ENCODE measurements around the gene PHYH. TPM values are rescaled to one million over a fixed set of nuclear protein-coding genes. Genes with fewer than 3 reads are reported as not detected.
"Not testable (repeated sequence)": the region's sequence is repeated elsewhere in the genome, so short reads cannot be mapped to it uniquely, and the experiment has no call there.

Gene PHYH
- total and polyA plus RNA-seq, 2 of the 4 experiments (the other 2 are of a cell fraction), result 10.9 to 13.4 TPM

DNA sequence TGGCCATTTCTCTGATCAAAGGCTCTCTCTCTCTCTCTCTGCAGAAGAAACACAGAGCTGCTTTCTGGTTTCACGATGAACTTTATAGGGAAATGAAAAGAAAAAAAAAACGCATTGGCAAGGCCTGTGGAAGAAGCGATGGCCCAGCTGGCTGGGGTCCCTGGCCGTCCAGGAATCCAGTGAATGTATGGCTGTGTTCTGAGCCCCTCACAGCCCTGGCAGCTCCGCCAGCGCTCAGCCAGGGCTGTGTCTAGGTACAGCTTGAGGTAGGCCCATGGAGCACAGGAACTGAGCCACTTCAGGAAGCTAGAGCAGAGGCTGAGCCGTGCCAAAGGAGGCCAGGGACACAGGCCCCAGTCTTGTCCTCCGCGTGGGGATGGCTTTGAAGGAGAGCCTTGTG, 52.6 kb downstream of the PHYH start:
- H3K9ac ChIP-seq (ENCODE audit: low read depth, low read length), result no peak overlapping the region
- no peak overlapping the region for H2AFZ ChIP-seq (replicated peaks; ENCODE audit: low read length, poor library complexity)
- no peak overlapping the region for H4K8ac ChIP-seq (ENCODE audit: low read depth in 2 of 2, low read length in 2 of 2)
- no peak overlapping the region for H3K56ac ChIP-seq (ENCODE audit: extremely low read depth, insufficient read depth, low read length)
- BruUV-seq (replicated peaks), result no TSS peak
- peaks cover 6% of the 10 kb centered on the region for H3K27me3 ChIP-seq (ENCODE audit: control insufficient read depth, insufficient read depth, low read length)
- H2BK120ac ChIP-seq (ENCODE audit: low read depth, low read length), result no peak overlapping the region
- H4K5ac ChIP-seq (ENCODE audit: low read depth, low read length), result no peak overlapping the region
- no peak overlapping the region for H2BK20ac ChIP-seq (ENCODE audit: low read depth, low read length)
- no peak for TF ChIP-seq RFX5 (IDR thresholded peaks at IDR 0.05; ENCODE audit: low read depth, low read length)
- no peak for TF ChIP-seq MAZ (IDR thresholded peaks at IDR 0.05; ENCODE audit: borderline replicate concordance, low read depth, low read length)
- no peak for TF ChIP-seq BHLHE40 (IDR thresholded peaks at IDR 0.05; ENCODE audit: low read depth, low read length)
- TF ChIP-seq CHD1 (IDR thresholded peaks at IDR 0.05; ENCODE audit: low read depth, low read length), result no peak
- TF ChIP-seq CEBPB (IDR thresholded peaks at IDR 0.05; ENCODE audit: low read depth, low read length), result no peak
- no peak for TF ChIP-seq POLR2A (IDR thresholded peaks at IDR 0.05; ENCODE audit: low read depth, low read length)
- no peaks in the 10 kb centered on the region for H3K9me1 ChIP-seq (ENCODE audit: insufficient read depth, low read length)
- no peaks in the 10 kb centered on the region for H3K36me3 ChIP-seq (ENCODE audit: control insufficient read depth, insufficient read depth, low read length)
- intact Hi-C loops (cut with micrococcal nuclease), result no loop called here
- WGBS, 2 experiments (ENCODE audit: extremely low coverage in 2 of 2, insufficient read length in 1 of 2), result 46% methylated on average over 3 of the region's 9 CpGs; no CpG with 5 or more reads in 1 of the 2 experiments
- no peak overlapping the region for H2AK9ac ChIP-seq (replicated peaks; ENCODE audit: low read depth, low read length, poor library complexity)
- no peak overlapping the region for H2BK5ac ChIP-seq (ENCODE audit: low read depth, low read length, poor library complexity, severe bottlenecking)
- no peak overlapping the region for H3K4me2 ChIP-seq (ENCODE audit: low read depth, low read length)
- no peak overlapping the region for H3K18ac ChIP-seq (ENCODE audit: low read depth, low read length)
- H2BK15ac ChIP-seq (ENCODE audit: low read depth, low read length), result no peak overlapping the region
- POLR2A ChIA-PET (ENCODE audit: unreplicated experiment), result no interaction called here
- no peak overlapping the region for H3K4me3 ChIP-seq (ENCODE audit: insufficient read depth, low read depth, low read length)
- H2AK5ac ChIP-seq (ENCODE audit: low read depth, low read length), result no peak overlapping the region
- ATAC-seq (ENCODE audit: low read depth) (no peak), DNase-seq (no peak)
- CTCF ChIA-PET, result no interaction called here
- no peak overlapping the region for H4K91ac ChIP-seq (ENCODE audit: insufficient read depth, low read depth, low read length)
- no peaks in the 10 kb centered on the region for H4K20me1 ChIP-seq (ENCODE audit: insufficient read depth, low read length)
- H3K4ac ChIP-seq (ENCODE audit: low read depth, low read length), result no peak overlapping the region
- dilution Hi-C loops (cut with HindIII; ENCODE audit: low sequenced_read_pairs, unreplicated experiment), result no loop called here
- H3K4me1 ChIP-seq (ENCODE audit: control insufficient read depth, insufficient read depth, low read length), result no peaks in the 10 kb centered on the region
- H3K14ac ChIP-seq (replicated peaks; ENCODE audit: low read depth, low read length), result no peak overlapping the region
- no peak overlapping the region for H3K23ac ChIP-seq (ENCODE audit: low read depth, low read length)
- no peak overlapping the region for H3K27ac ChIP-seq (ENCODE audit: insufficient read depth, low read length)
- no peaks in the 10 kb centered on the region for H3K9me3 ChIP-seq (ENCODE audit: control insufficient read depth, insufficient read depth, low read length)
- in situ Hi-C loops (cut with MboI; ENCODE audit: low sequenced_read_pairs), result no loop called here
- H3K79me1 ChIP-seq (ENCODE audit: low read depth in 1 of 2, low read length in 2 of 2), result no peaks in the 10 kb centered on the region

DNA sequence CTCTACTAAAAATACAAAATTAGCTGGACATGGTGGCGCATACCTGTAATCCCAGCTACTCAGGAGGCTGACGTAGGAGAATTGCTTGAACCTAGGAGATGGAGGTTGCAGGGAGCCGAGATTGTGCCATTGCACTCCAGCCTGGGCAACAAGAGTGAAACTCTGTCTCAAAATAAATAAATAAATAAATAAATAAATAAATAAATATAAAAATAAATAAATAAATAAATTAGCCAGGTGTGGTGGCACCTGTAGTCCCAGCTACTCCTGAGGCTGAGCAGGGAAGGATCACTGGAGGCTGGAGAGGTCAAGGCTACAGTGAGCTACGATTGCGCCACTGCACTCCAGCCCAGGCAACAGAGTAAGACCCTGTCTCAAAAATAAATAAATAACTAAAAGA, 57.6 kb downstream of the PHYH start:
- H3K9me1 ChIP-seq (ENCODE audit: insufficient read depth, low read length); H3K27ac ChIP-seq (ENCODE audit: insufficient read depth, low read length); DNase-seq; H3K14ac ChIP-seq (replicated peaks; ENCODE audit: low read depth, low read length); H2BK5ac ChIP-seq (ENCODE audit: low read depth, low read length, poor library complexity, severe bottlenecking); H3K4me1 ChIP-seq (ENCODE audit: control insufficient read depth, insufficient read depth, low read length); ATAC-seq (ENCODE audit: low read depth); H4K91ac ChIP-seq (ENCODE audit: insufficient read depth, low read depth, low read length); H3K36me3 ChIP-seq (ENCODE audit: control insufficient read depth, insufficient read depth, low read length); H2BK15ac ChIP-seq (ENCODE audit: low read depth, low read length); H3K56ac ChIP-seq (ENCODE audit: extremely low read depth, insufficient read depth, low read length); H2BK120ac ChIP-seq (ENCODE audit: low read depth, low read length); H3K18ac ChIP-seq (ENCODE audit: low read depth, low read length); H4K20me1 ChIP-seq (ENCODE audit: insufficient read depth, low read length); H2AFZ ChIP-seq (replicated peaks; ENCODE audit: low read length, poor library complexity); BruUV-seq (replicated peaks); intact Hi-C loops (cut with micrococcal nuclease); H3K27me3 ChIP-seq (ENCODE audit: control insufficient read depth, insufficient read depth, low read length); H3K4me3 ChIP-seq (ENCODE audit: insufficient read depth, low read depth, low read length); H3K4me2 ChIP-seq (ENCODE audit: low read depth, low read length); dilution Hi-C loops (cut with HindIII; ENCODE audit: low sequenced_read_pairs, unreplicated experiment); POLR2A ChIA-PET (ENCODE audit: unreplicated experiment); H3K79me1 ChIP-seq (ENCODE audit: low read depth in 1 of 2, low read length in 2 of 2); H3K23ac ChIP-seq (ENCODE audit: low read depth, low read length); H2BK20ac ChIP-seq (ENCODE audit: low read depth, low read length); H3K9me3 ChIP-seq (ENCODE audit: control insufficient read depth, insufficient read depth, low read length); CTCF ChIA-PET; H4K8ac ChIP-seq (ENCODE audit: low read depth in 2 of 2, low read length in 2 of 2); H4K5ac ChIP-seq (ENCODE audit: low read depth, low read length); in situ Hi-C loops (cut with MboI; ENCODE audit: low sequenced_read_pairs); H3K9ac ChIP-seq (ENCODE audit: low read depth, low read length); H3K4ac ChIP-seq (ENCODE audit: low read depth, low read length); H2AK5ac ChIP-seq (ENCODE audit: low read depth, low read length); H2AK9ac ChIP-seq (replicated peaks; ENCODE audit: low read depth, low read length, poor library complexity): not testable (repeated sequence)
- no CpG with 5 or more reads among the region's 5 CpGs for WGBS, 2 experiments (ENCODE audit: extremely low coverage in 2 of 2, insufficient read length in 1 of 2)
